Measurements from ENCODE around the gene TRIM5.

DNA sequence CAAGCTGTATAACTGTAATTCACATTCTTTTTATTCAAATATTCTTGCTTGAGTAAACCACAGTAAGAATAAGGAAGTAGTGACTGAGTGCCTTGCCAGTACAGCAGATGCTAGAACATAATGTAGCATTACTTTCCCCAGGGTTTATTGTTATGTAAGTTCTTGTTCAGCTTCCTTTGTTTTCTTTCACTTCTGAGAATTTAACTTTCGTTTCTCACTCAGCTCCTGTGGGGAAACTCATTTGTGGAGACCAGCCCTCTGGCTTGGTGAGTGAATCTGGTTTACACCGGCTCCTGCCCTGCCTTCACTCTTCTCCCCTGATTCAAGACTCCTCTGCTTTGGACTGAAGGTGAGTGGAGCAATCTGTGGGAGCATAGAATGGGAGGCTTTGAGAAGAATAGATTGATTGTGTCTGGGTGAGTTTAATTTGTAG is 4.7 kb upstream of the TRIM5 start, which contains the start of gene TRIM22:
- no peak for TF ChIP-seq EP300 (IDR thresholded peaks at IDR 0.05)
- no peak for TF ChIP-seq MAZ (IDR thresholded peaks at IDR 0.05; ENCODE audit: borderline replicate concordance, low read depth, low read length)
- TF ChIP-seq KDM5A (IDR thresholded peaks at IDR 0.05) = no peak
- TF ChIP-seq, protein P1, sequence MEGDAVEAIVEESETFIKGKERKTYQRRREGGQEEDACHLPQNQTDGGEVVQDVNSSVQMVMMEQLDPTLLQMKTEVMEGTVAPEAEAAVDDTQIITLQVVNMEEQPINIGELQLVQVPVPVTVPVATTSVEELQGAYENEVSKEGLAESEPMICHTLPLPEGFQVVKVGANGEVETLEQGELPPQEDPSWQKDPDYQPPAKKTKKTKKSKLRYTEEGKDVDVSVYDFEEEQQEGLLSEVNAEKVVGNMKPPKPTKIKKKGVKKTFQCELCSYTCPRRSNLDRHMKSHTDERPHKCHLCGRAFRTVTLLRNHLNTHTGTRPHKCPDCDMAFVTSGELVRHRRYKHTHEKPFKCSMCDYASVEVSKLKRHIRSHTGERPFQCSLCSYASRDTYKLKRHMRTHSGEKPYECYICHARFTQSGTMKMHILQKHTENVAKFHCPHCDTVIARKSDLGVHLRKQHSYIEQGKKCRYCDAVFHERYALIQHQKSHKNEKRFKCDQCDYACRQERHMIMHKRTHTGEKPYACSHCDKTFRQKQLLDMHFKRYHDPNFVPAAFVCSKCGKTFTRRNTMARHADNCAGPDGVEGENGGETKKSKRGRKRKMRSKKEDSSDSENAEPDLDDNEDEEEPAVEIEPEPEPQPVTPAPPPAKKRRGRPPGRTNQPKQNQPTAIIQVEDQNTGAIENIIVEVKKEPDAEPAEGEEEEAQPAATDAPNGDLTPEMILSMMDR (IDR thresholded peaks at IDR 0.05) = no peak
- TF ChIP-seq ZC3H11A (IDR thresholded peaks at IDR 0.05) = no peak
- no peak for TF ChIP-seq RFX5 (IDR thresholded peaks at IDR 0.05)
- TF ChIP-seq, protein P2, sequence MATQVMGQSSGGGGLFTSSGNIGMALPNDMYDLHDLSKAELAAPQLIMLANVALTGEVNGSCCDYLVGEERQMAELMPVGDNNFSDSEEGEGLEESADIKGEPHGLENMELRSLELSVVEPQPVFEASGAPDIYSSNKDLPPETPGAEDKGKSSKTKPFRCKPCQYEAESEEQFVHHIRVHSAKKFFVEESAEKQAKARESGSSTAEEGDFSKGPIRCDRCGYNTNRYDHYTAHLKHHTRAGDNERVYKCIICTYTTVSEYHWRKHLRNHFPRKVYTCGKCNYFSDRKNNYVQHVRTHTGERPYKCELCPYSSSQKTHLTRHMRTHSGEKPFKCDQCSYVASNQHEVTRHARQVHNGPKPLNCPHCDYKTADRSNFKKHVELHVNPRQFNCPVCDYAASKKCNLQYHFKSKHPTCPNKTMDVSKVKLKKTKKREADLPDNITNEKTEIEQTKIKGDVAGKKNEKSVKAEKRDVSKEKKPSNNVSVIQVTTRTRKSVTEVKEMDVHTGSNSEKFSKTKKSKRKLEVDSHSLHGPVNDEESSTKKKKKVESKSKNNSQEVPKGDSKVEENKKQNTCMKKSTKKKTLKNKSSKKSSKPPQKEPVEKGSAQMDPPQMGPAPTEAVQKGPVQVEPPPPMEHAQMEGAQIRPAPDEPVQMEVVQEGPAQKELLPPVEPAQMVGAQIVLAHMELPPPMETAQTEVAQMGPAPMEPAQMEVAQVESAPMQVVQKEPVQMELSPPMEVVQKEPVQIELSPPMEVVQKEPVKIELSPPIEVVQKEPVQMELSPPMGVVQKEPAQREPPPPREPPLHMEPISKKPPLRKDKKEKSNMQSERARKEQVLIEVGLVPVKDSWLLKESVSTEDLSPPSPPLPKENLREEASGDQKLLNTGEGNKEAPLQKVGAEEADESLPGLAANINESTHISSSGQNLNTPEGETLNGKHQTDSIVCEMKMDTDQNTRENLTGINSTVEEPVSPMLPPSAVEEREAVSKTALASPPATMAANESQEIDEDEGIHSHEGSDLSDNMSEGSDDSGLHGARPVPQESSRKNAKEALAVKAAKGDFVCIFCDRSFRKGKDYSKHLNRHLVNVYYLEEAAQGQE (IDR thresholded peaks at IDR 0.05) = no peak

Measured in A549 (cell line).